Ishikawa (cell line): ENCODE results near the gene ZNF844.

Source experiments
- RAD21 ChIP-seq: IDR thresholded peaks from 2 replicates; pipeline ENCODE4 v1.6.1; 2012; ENCODE audit warnings: low read depth
- TF ChIP-seq, protein P1 (sequence below): IDR thresholded peaks from 2 replicates; pipeline ENCODE4 v1.6.1; 2012

The ZNF844 gene

DNA sequence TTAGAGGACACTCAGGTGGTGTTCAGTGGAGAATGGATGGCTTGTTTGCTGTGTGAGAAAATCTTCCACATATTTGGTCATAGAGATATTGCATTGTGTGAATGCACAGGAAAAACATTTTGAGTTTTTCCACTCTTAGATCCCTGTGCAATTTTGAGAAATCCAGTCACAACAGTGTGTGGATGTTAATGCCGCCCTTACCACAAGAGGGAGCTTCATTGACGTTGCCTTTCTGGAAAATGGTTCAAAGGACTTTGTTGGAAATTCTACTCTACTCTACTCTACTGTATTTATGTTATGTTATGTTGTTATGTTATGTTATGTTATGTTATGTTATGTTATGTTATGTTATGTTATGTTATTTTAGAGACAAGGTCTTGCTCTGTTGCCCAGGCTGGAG is 62.2 kb downstream of the ZNF844 start:
- TF ChIP-seq RAD21, result peak; percentile 38; the same call in 1 of the 2 replicates
- TF ChIP-seq, protein P1, sequence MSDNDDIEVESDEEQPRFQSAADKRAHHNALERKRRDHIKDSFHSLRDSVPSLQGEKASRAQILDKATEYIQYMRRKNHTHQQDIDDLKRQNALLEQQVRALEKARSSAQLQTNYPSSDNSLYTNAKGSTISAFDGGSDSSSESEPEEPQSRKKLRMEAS, result no peak
